ENCODE results near the gene TLX1. TPM values are rescaled to one million over a fixed set of nuclear protein-coding genes. Genes with fewer than 3 reads are reported as not detected.

Gene TLX1
- 0.57 TPM for polyA plus RNA-seq
- long read RNA-seq, donor 1: 0 reads
- long read RNA-seq, donor 2: 0 reads
- long read RNA-seq, donor 3: 0 reads
- long read RNA-seq, donor 4: 0 reads
- long read RNA-seq, donor 5: 0 reads
- long read RNA-seq, donor 6: 0 reads
- long read RNA-seq, donor 7: 0 reads
- long read RNA-seq, donor 8: 0 reads
- long read RNA-seq, donor 9: 0 reads
- long read RNA-seq, donor 10: 0 reads
- long read RNA-seq, donor 11: 0 reads

DNA sequence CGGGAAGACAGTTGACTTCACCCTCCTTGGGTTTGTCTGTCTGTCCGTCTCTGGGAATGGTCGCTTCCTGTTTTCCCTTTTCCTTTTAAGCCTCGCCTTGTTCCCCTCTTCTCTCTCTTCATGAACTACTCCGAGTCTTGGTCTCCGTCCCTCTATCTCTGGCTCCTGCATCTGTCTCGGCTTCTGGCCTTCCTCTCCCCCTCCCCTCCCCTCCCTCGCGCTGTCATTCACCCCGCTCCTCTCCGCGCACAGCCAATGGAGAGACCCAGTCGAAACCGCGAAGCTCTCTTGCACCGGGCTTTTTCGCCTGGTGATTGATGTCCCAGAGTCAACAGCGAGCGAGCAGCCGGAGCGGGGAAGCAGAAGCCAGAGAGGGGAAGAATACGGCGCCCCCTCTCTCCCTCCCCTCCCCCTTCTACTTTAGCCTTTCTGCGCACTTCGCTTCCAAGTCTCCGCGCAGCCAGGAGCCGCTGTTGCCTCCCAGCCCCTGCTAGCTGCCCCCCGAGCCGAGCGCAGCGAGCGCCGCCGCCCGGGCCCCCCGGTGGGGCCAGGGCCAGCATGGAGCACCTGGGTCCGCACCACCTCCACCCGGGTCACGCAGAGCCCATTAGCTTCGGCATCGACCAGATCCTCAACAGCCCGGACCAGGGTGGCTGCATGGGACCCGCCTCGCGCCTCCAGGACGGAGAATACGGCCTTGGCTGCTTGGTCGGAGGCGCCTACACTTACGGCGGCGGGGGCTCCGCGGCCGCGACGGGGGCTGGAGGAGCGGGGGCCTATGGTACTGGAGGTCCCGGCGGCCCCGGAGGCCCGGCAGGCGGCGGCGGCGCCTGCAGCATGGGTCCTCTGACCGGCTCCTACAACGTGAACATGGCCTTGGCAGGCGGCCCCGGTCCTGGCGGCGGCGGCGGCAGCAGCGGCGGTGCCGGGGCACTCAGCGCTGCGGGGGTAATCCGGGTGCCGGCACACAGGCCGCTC lies at the start of gene TLX1:
TLX1 (plus strand) TSS at position 317 of the 978 bp plus-strand sequence; CDS start at position 559, 242 bp downstream.
- Histone ChIP-seq H3K9me3 (ENCODE audit: control insufficient read depth, low read depth, low read length) (peaks cover 11% of the 10 kb centered on the region), H3K4me3 (ENCODE audit: low read length) (no peak within 1 kb of the TSS), H3K27ac (ENCODE audit: low read length) (no peak within 1 kb of the TSS), H3K36me3 (ENCODE audit: control insufficient read depth, insufficient read depth, low read length) (no peaks in the 10 kb centered on the region), H3K4me1 (ENCODE audit: control insufficient read depth, insufficient read depth, low read length) (no peaks in the 10 kb centered on the region), H3K27me3 (ENCODE audit: control insufficient read depth, insufficient read depth, low read length) (peaks cover 98% of the 10 kb centered on the region)
- no CpG with 5 or more reads among the region's 83 CpGs for WGBS (ENCODE audit: insufficient coverage, low lambda C conversion rate)
- no peak for DNase-seq

GRCh38 chr10:101085846-101086245 lies 45.3 kb upstream of the TLX1 start:
- DNase-seq: no peak
- Histone ChIP-seq H3K4me1 (ENCODE audit: control insufficient read depth, insufficient read depth, low read length) (peaks cover 8% of the 10 kb centered on the region), H3K9me3 (ENCODE audit: control insufficient read depth, low read depth, low read length) (no peaks in the 10 kb centered on the region), H3K27ac (ENCODE audit: low read length) (no peak overlapping the region), H3K27me3 (ENCODE audit: control insufficient read depth, insufficient read depth, low read length) (peaks cover 87% of the 10 kb centered on the region), H3K4me3 (ENCODE audit: low read length) (no peak overlapping the region), H3K36me3 (ENCODE audit: control insufficient read depth, insufficient read depth, low read length) (no peaks in the 10 kb centered on the region)
- WGBS (ENCODE audit: insufficient coverage, low lambda C conversion rate): no CpG with 5 or more reads among the region's 6 CpGs

DNA sequence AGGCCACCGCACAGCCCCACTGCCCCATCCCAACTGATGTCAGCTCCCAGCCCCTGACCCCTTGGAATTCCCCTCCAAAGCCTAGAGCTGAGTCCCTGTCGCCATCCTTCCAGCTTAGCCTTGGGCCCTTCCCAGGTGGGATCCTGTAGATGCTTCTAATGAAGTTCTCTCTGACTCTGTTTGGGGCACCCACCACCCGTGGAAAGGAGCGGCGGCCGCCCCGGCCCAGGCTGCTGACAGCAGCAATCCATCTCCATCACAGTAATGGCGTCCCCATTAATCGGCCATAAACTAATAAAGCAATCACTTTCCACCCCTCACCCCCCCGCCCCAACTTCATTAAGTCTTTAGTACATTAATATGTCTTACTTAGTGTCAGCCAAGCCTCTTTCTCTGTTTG lies 43.7 kb upstream of the TLX1 start:
- WGBS (ENCODE audit: insufficient coverage, low lambda C conversion rate): no CpG with 5 or more reads among the region's 10 CpGs
- H3K27me3 ChIP-seq (ENCODE audit: control insufficient read depth, insufficient read depth, low read length): peaks cover 93% of the 10 kb centered on the region
- no peak overlapping the region for H3K27ac ChIP-seq (ENCODE audit: low read length)
- H3K9me3 ChIP-seq (ENCODE audit: control insufficient read depth, low read depth, low read length): no peaks in the 10 kb centered on the region
- DNase-seq: no peak
- peaks cover 8% of the 10 kb centered on the region for H3K4me1 ChIP-seq (ENCODE audit: control insufficient read depth, insufficient read depth, low read length)
- no peak overlapping the region for H3K4me3 ChIP-seq (ENCODE audit: low read length)
- no peaks in the 10 kb centered on the region for H3K36me3 ChIP-seq (ENCODE audit: control insufficient read depth, insufficient read depth, low read length)

DNA sequence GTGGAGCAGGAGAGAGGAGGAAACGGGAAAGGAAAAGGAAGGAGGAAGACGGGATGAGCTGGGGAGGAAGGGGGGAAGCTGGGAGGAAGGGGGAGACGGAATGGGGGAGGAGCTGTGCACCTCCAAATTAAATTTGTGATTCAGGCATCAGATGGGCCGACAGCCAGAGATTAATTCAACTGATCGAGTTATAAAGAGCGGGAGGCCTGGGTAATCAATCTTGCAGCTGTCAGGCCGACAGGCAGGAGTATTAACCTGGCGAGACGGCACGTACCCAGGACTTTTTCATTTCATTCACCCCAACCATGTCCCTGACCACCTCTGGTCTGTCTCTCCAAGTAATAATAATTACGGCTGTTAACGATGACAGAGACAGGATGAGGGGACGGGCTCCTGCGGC lies 43.1 kb upstream of the TLX1 start:
- Histone ChIP-seq H3K36me3 (ENCODE audit: control insufficient read depth, insufficient read depth, low read length) (no peaks in the 10 kb centered on the region), H3K27me3 (ENCODE audit: control insufficient read depth, insufficient read depth, low read length) (peaks cover 94% of the 10 kb centered on the region), H3K9me3 (ENCODE audit: control insufficient read depth, low read depth, low read length) (no peaks in the 10 kb centered on the region), H3K4me1 (ENCODE audit: control insufficient read depth, insufficient read depth, low read length) (peaks cover 8% of the 10 kb centered on the region), H3K27ac (ENCODE audit: low read length) (no peak overlapping the region), H3K4me3 (ENCODE audit: low read length) (no peak overlapping the region)
- no CpG with 5 or more reads among the region's 14 CpGs for WGBS (ENCODE audit: insufficient coverage, low lambda C conversion rate)
- no peak for DNase-seq

- WGBS (ENCODE audit: insufficient coverage, low lambda C conversion rate): no CpG with 5 or more reads among the region's 11 CpGs
- Histone ChIP-seq H3K27ac (ENCODE audit: low read length) (no peak overlapping the region), H3K9me3 (ENCODE audit: control insufficient read depth, low read depth, low read length) (no peaks in the 10 kb centered on the region), H3K4me1 (ENCODE audit: control insufficient read depth, insufficient read depth, low read length) (peaks cover 8% of the 10 kb centered on the region), H3K4me3 (ENCODE audit: low read length) (no peak overlapping the region), H3K27me3 (ENCODE audit: control insufficient read depth, insufficient read depth, low read length) (peaks cover 96% of the 10 kb centered on the region), H3K36me3 (ENCODE audit: control insufficient read depth, insufficient read depth, low read length) (no peaks in the 10 kb centered on the region)
- no peak for DNase-seq
These were observed 41.4 kb upstream of the TLX1 start for GRCh38 chr10:101089520-101090299.

DNA sequence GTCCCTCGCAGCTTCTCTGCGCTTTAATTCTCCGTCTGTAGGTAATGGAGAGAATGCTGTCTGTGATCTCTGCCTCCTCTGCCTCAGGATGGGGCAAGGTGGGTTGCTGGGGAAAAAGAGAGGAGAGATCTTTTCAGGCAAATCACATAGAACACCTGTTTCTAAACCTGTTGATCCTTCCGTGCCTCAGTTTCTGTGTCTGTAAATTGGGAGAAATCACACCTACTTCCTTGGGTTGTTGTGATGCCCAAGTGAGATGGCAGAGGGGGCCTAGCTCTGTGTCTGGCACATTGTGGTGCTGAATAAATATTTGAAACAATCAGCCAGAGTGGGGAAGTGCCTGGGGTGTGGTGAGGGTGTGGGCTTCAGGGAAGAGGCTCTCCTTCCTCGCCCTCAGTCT lies 40.5 kb upstream of the TLX1 start:
- Histone ChIP-seq H3K36me3 (ENCODE audit: control insufficient read depth, insufficient read depth, low read length) (no peaks in the 10 kb centered on the region), H3K27me3 (ENCODE audit: control insufficient read depth, insufficient read depth, low read length) (peaks cover 87% of the 10 kb centered on the region), H3K4me3 (ENCODE audit: low read length) (no peak overlapping the region), H3K4me1 (ENCODE audit: control insufficient read depth, insufficient read depth, low read length) (peaks cover 8% of the 10 kb centered on the region), H3K9me3 (ENCODE audit: control insufficient read depth, low read depth, low read length) (no peaks in the 10 kb centered on the region), H3K27ac (ENCODE audit: low read length) (no peak overlapping the region)
- DNase-seq: no peak
- 100% methylated on average over 1 of the region's 5 CpGs for WGBS (ENCODE audit: insufficient coverage, low lambda C conversion rate)

GRCh38 chr10:101091546-101092290 lies 39.4 kb upstream of the TLX1 start:
- Histone ChIP-seq H3K27me3 (ENCODE audit: control insufficient read depth, insufficient read depth, low read length) (peaks cover 82% of the 10 kb centered on the region), H3K9me3 (ENCODE audit: control insufficient read depth, low read depth, low read length) (no peaks in the 10 kb centered on the region), H3K36me3 (ENCODE audit: control insufficient read depth, insufficient read depth, low read length) (no peaks in the 10 kb centered on the region), H3K4me3 (ENCODE audit: low read length) (no peak overlapping the region), H3K4me1 (ENCODE audit: control insufficient read depth, insufficient read depth, low read length) (peaks cover 8% of the 10 kb centered on the region), H3K27ac (ENCODE audit: low read length) (no peak overlapping the region)
- no peak for DNase-seq
- 33% methylated on average over 1 of the region's 12 CpGs for WGBS (ENCODE audit: insufficient coverage, low lambda C conversion rate)

GRCh38 chr10:101092881-101093354 lies 38.2 kb upstream of the TLX1 start:
- WGBS (ENCODE audit: insufficient coverage, low lambda C conversion rate): no CpG with 5 or more reads among the region's 9 CpGs
- Histone ChIP-seq H3K4me1 (ENCODE audit: control insufficient read depth, insufficient read depth, low read length) (peaks cover 8% of the 10 kb centered on the region), H3K36me3 (ENCODE audit: control insufficient read depth, insufficient read depth, low read length) (no peaks in the 10 kb centered on the region), H3K27me3 (ENCODE audit: control insufficient read depth, insufficient read depth, low read length) (peaks cover 82% of the 10 kb centered on the region), H3K4me3 (ENCODE audit: low read length) (no peak overlapping the region), H3K9me3 (ENCODE audit: control insufficient read depth, low read depth, low read length) (no peaks in the 10 kb centered on the region), H3K27ac (ENCODE audit: low read length) (no peak overlapping the region)
- no peak for DNase-seq

GRCh38 chr10:101094121-101094879 lies 36.8 kb upstream of the TLX1 start:
- Histone ChIP-seq H3K4me1 (ENCODE audit: control insufficient read depth, insufficient read depth, low read length) (peaks cover 8% of the 10 kb centered on the region), H3K27ac (ENCODE audit: low read length) (no peak overlapping the region), H3K27me3 (ENCODE audit: control insufficient read depth, insufficient read depth, low read length) (peaks cover 76% of the 10 kb centered on the region), H3K36me3 (ENCODE audit: control insufficient read depth, insufficient read depth, low read length) (no peaks in the 10 kb centered on the region), H3K9me3 (ENCODE audit: control insufficient read depth, low read depth, low read length) (no peaks in the 10 kb centered on the region), H3K4me3 (ENCODE audit: low read length) (no peak overlapping the region)
- WGBS (ENCODE audit: insufficient coverage, low lambda C conversion rate): no CpG with 5 or more reads among the region's 14 CpGs
- no peak for DNase-seq
